OCI-LY3 (cell line): ENCODE results near the gene CAB39.

Experiments used
- H2AFZ ChIP-seq: fragments of 200-600, 300-600 bp; shearing (Covaris generic); 2 replicates; pipeline ENCODE4 v1.6.0; 2014; ENCODE audit warnings: antibody characterized with exemption, low read depth, low read length
- H3K27ac ChIP-seq: fragments of 200-600, 300-600 bp; sonication (generic); 2 replicates; pipeline ENCODE4 v1.5.1; 2014; ENCODE audit warnings: mild to moderate bottlenecking, low read length, moderate library complexity, mixed read lengths
- H3K27me3 ChIP-seq: fragments of 200-600, 300-600 bp; sonication (generic); 2 replicates; pipeline ENCODE4 v1.6.1; 2014; ENCODE audit warnings: low read depth, low read length, mixed read lengths
- H3K36me3 ChIP-seq: fragments of 200-600, 300-600 bp; sonication (generic); replicated peaks from 2 replicates; pipeline ENCODE3; 2014; ENCODE audit warnings: low read depth, low read length, mixed read lengths
- H3K4me1 ChIP-seq: fragments of 300-600, 200-600 bp; sonication (generic); 2 replicates; pipeline ENCODE4 v1.6.1; 2014; ENCODE audit warnings: low read length, mixed read lengths
- H3K4me2 ChIP-seq: fragments of 200-600, 300-600 bp; sonication (generic); 2 replicates; pipeline ENCODE4 v1.6.1; 2014; ENCODE audit warnings: low read length, mixed read lengths
- H3K4me3 ChIP-seq: fragments of 300-600, 200-600 bp; sonication (generic); 2 replicates; pipeline ENCODE4 v1.5.1; 2014; ENCODE audit warnings: antibody characterized with exemption, mild to moderate bottlenecking, low read length, moderate library complexity
- H3K79me2 ChIP-seq: fragments of 300-600, 200-600 bp; shearing (Covaris generic); 2 replicates; pipeline ENCODE4 v1.6.1; 2014; ENCODE audit warnings: mild to moderate bottlenecking, low read length, mixed read lengths
- H3K9ac ChIP-seq: fragments of 300-600, 200-600 bp; shearing (Covaris generic); 2 replicates; pipeline ENCODE4 v1.6.0; 2014; ENCODE audit warnings: mild to moderate bottlenecking, low read length, moderate library complexity
- H3K9me3 ChIP-seq: fragments of 200-600, 300-600 bp; shearing (Covaris generic); 2 replicates; pipeline ENCODE4 v1.6.1; 2014; ENCODE audit warnings: low read length, mixed read lengths; ENCODE audit not compliant: insufficient read depth
- H4K20me1 ChIP-seq: fragments of 200-600, 300-600 bp; sonication (generic); 2 replicates; pipeline ENCODE4 v1.6.1; 2016; ENCODE audit warnings: low read length, mixed read lengths; ENCODE audit not compliant: insufficient read depth
- CTCF ChIP-seq: fragments of 200-600, 300-600 bp; sonication (generic); IDR thresholded peaks from 2 replicates; pipeline ENCODE4 v1.5.1; 2014; ENCODE audit warnings: antibody characterized with exemption, low read length, low read depth
- EZH2phosphoT487 ChIP-seq: fragments of 200-600 bp; shearing (Covaris generic); IDR thresholded peaks from 2 replicates; pipeline ENCODE4 v1.6.1; 2018; ENCODE audit warnings: antibody characterized with exemption, mixed run types, low read depth

The CAB39 gene

GRCh38 chr2:230737300-230737699, 24.7 kb downstream of the CAB39 start:
- Histone ChIP-seq H3K36me3 (peaks cover 35% of the 10 kb centered on the region), H3K27me3 (no peaks in the 10 kb centered on the region), H2AFZ (no peak overlapping the region), H4K20me1 (peaks cover 74% of the 10 kb centered on the region), H3K4me2 (no peak overlapping the region), H3K9ac (no peak overlapping the region), H3K27ac (no peak overlapping the region), H3K79me2 (peaks cover 97% of the 10 kb centered on the region), H3K4me3 (no peak overlapping the region), H3K4me1 (peaks cover 5% of the 10 kb centered on the region; the same call in 1 of the 2 replicates), H3K9me3 (no peaks in the 10 kb centered on the region)
- no peak for TF ChIP-seq CTCF
- TF ChIP-seq EZH2phosphoT487, result no peak

- Histone ChIP-seq H4K20me1 (peaks cover 69% of the 10 kb centered on the region), H3K9me3 (no peaks in the 10 kb centered on the region), H3K36me3 (peaks cover 38% of the 10 kb centered on the region), H3K4me2 (no peak overlapping the region), H3K4me1 (peaks cover 5% of the 10 kb centered on the region; the same call in 1 of the 2 replicates), H2AFZ (no peak overlapping the region), H3K27ac (no peak overlapping the region), H3K4me3 (no peak overlapping the region), H3K79me2 (peaks cover 97% of the 10 kb centered on the region), H3K9ac (no peak overlapping the region), H3K27me3 (no peaks in the 10 kb centered on the region)
- TF ChIP-seq CTCF (no peak), EZH2phosphoT487 (no peak)
Observed at GRCh38 chr2:230737791-230738226, 25.2 kb downstream of the CAB39 start.

- no peak overlapping the region for H3K9ac ChIP-seq
- H3K4me1 ChIP-seq, result peaks cover 5% of the 10 kb centered on the region; the same call in 1 of the 2 replicates
- H3K79me2 ChIP-seq, result peaks cover 97% of the 10 kb centered on the region
- no peak overlapping the region for H3K4me2 ChIP-seq
- H3K4me3 ChIP-seq, result no peak overlapping the region
- H3K9me3 ChIP-seq, result no peaks in the 10 kb centered on the region
- no peak for TF ChIP-seq EZH2phosphoT487
- no peak for TF ChIP-seq CTCF
- H2AFZ ChIP-seq, result no peak overlapping the region
- peaks cover 38% of the 10 kb centered on the region for H3K36me3 ChIP-seq
- H4K20me1 ChIP-seq, result peaks cover 63% of the 10 kb centered on the region
- H3K27ac ChIP-seq, result no peak overlapping the region
- H3K27me3 ChIP-seq, result no peaks in the 10 kb centered on the region
Observed at GRCh38 chr2:230738391-230738811, 25.8 kb downstream of the CAB39 start.

GRCh38 chr2:230738924-230739323, 26.3 kb downstream of the CAB39 start:
- TF ChIP-seq EZH2phosphoT487, result no peak
- TF ChIP-seq CTCF, result no peak
- peaks cover 38% of the 10 kb centered on the region for H3K36me3 ChIP-seq
- H3K27me3 ChIP-seq, result no peaks in the 10 kb centered on the region
- H3K4me1 ChIP-seq, result peaks cover 5% of the 10 kb centered on the region; the same call in 1 of the 2 replicates
- H3K4me2 ChIP-seq, result no peak overlapping the region
- H3K4me3 ChIP-seq, result no peak overlapping the region
- no peaks in the 10 kb centered on the region for H3K9me3 ChIP-seq
- H3K79me2 ChIP-seq, result peaks cover 97% of the 10 kb centered on the region
- H3K27ac ChIP-seq, result no peak overlapping the region
- no peak overlapping the region for H2AFZ ChIP-seq
- H4K20me1 ChIP-seq, result peaks cover 58% of the 10 kb centered on the region
- no peak overlapping the region for H3K9ac ChIP-seq
